NOMO-1 treated with dmso at 0.1 percent for 144 hours (cell line): ENCODE data around the gene ANKRD13A.

ENCODE experiments used
- DNase-seq: peaks from one replicate; lab custom pipeline; 2025; ENCODE audit not compliant: unreplicated experiment; lab: John Stamatoyannopoulos, UW

The ANKRD13A gene

GRCh38 chr12:109998904-109999648 lies at the start of gene ANKRD13A:
TSS of gene ANKRD13A (plus strand) at chr12:109999430. CDS start at chr12:109999689, 259 bp downstream.
- peak; percentile 84 for DNase-seq

GRCh38 chr12:109950625-109951024 lies 48.6 kb upstream of the ANKRD13A start:
- no peak for DNase-seq

- no peak for DNase-seq
Observed at GRCh38 chr12:109951136-109951535, 48.1 kb upstream of the ANKRD13A start.

- DNase-seq, result no peak
Observed at GRCh38 chr12:109951751-109952150, 47.5 kb upstream of the ANKRD13A start.

GRCh38 chr12:109952160-109952858 lies 46.9 kb upstream of the ANKRD13A start:
- DNase-seq, result no peak

GRCh38 chr12:109952873-109953272 lies 46.4 kb upstream of the ANKRD13A start:
- DNase-seq, result no peak

- no peak for DNase-seq
Observed at GRCh38 chr12:109953656-109954055, 45.6 kb upstream of the ANKRD13A start.

GRCh38 chr12:109958374-109958773 lies 40.9 kb upstream of the ANKRD13A start:
- no peak for DNase-seq

- DNase-seq, result no peak
Observed at GRCh38 chr12:109959411-109960093, 39.7 kb upstream of the ANKRD13A start.

- DNase-seq, result no peak
Observed at GRCh38 chr12:109961201-109961600, 38.0 kb upstream of the ANKRD13A start.

GRCh38 chr12:109961612-109962011 lies 37.6 kb upstream of the ANKRD13A start:
- DNase-seq, result no peak

GRCh38 chr12:109962398-109962797 lies 36.8 kb upstream of the ANKRD13A start:
- no peak for DNase-seq

- no peak for DNase-seq
Observed at GRCh38 chr12:109963330-109963729, 35.9 kb upstream of the ANKRD13A start.

- no peak for DNase-seq
Observed at GRCh38 chr12:109963743-109964429, 35.3 kb upstream of the ANKRD13A start.

- no peak for DNase-seq
Observed at GRCh38 chr12:109966546-109966945, 32.7 kb upstream of the ANKRD13A start.

GRCh38 chr12:109967383-109968031 lies 31.7 kb upstream of the ANKRD13A start:
- no peak for DNase-seq

- DNase-seq, result no peak
Observed at GRCh38 chr12:109968032-109968420, 31.2 kb upstream of the ANKRD13A start.

- DNase-seq, result no peak
Observed at GRCh38 chr12:109968801-109969200, 30.4 kb upstream of the ANKRD13A start.

- no peak for DNase-seq
Observed at GRCh38 chr12:109972821-109973220, 26.4 kb upstream of the ANKRD13A start.

GRCh38 chr12:109981311-109981710 lies 17.9 kb upstream of the ANKRD13A start:
- no peak for DNase-seq

- DNase-seq, result no peak
Observed at GRCh38 chr12:109982210-109982609, 17.0 kb upstream of the ANKRD13A start.
